Spinal cord (tissue), 10 donors: ENCODE data around the gene VPS35L. TPM values are rescaled to one million over a fixed set of nuclear protein-coding genes. Genes with fewer than 3 reads are reported as not detected.

Experiments used
- DNase-seq, 6 donors: peaks; one replicate each; pipeline versions ENCODE4 v3.0.0 to v3.0.0-alpha.2; 2013 to 2015; ENCODE audit warnings: low spot score in 6 of 6, low read depth in 4 of 6
- H3K27ac ChIP-seq: one replicate; pipeline ENCODE4 v1.5.1; 2013; ENCODE audit warnings: low read depth, low read length, control low read depth
- H3K27me3 ChIP-seq: one replicate; pipeline ENCODE4 v1.6.1; 2013; ENCODE audit warnings: low read length; ENCODE audit not compliant: control insufficient read depth, insufficient read depth
- H3K36me3 ChIP-seq: one replicate; pipeline ENCODE4 v1.6.1; 2013; ENCODE audit warnings: low read length; ENCODE audit not compliant: control insufficient read depth, insufficient read depth
- H3K4me1 ChIP-seq: one replicate; pipeline ENCODE4 v1.6.1; 2013; ENCODE audit warnings: low read length; ENCODE audit not compliant: control insufficient read depth, insufficient read depth
- H3K4me3 ChIP-seq: one replicate; pipeline ENCODE4 v1.5.1; 2013; ENCODE audit warnings: low read depth, low read length, control low read depth
- H3K9me3 ChIP-seq: one replicate; pipeline ENCODE4 v1.6.1; 2013; ENCODE audit warnings: low read length; ENCODE audit not compliant: control insufficient read depth, insufficient read depth
- WGBS: methylation state at CpG from one replicate; pipeline ENCODE4 v1.1.5; 2013; ENCODE audit warnings: missing lambda C conversion rate; ENCODE audit not compliant: insufficient coverage; 5-methylcytosine and 5-hydroxymethylcytosine counted together
- polyA plus RNA-seq, 2 donors: library from polyadenylated mRNA; unstranded; fragments of 120-200 nt; gene quantifications; one replicate each; pipeline ENCODE4 v1.2.1, GENCODE V29; 2013; ENCODE audit not compliant: insufficient read length in 2 of 2
- total RNA-seq, 2 donors: library from RNA; depleted of rRNA in 1 of 2; stranded (reverse); fragments of 120-200 nt in 1 of 2; fragments of >200 nt in 1 of 2; gene quantifications; one replicate each; pipeline versions ENCODE4 v1.2.3 to v1.2.4, GENCODE V29; 2013 to 2014
- donor health status: healthy.

The VPS35L gene
- total and polyA plus RNA-seq, 4 donors = 58.1 to 67.3 (median 63.8) TPM

GRCh38 chr16:19681637-19682036 is 126.1 kb downstream of the VPS35L start:
- no peak for DNase-seq
- Histone ChIP-seq H3K4me1 (peaks cover 7% of the 10 kb centered on the region), H3K36me3 (peaks cover 46% of the 10 kb centered on the region), H3K27ac (no peak overlapping the region), H3K4me3 (no peak overlapping the region), H3K9me3 (no peaks in the 10 kb centered on the region), H3K27me3 (no peaks in the 10 kb centered on the region)
- 92% methylated on average over 5 of the region's 12 CpGs for WGBS

- Histone ChIP-seq H3K36me3 (peaks cover 56% of the 10 kb centered on the region), H3K27ac (no peak overlapping the region), H3K4me3 (no peak overlapping the region), H3K27me3 (no peaks in the 10 kb centered on the region), H3K4me1 (peaks cover 15% of the 10 kb centered on the region), H3K9me3 (no peaks in the 10 kb centered on the region)
- 98% methylated on average over 5 of the region's 6 CpGs for WGBS
- DNase-seq = no peak
These were observed 128.1 kb downstream of the VPS35L start for GRCh38 chr16:19683453-19684236.

DNA sequence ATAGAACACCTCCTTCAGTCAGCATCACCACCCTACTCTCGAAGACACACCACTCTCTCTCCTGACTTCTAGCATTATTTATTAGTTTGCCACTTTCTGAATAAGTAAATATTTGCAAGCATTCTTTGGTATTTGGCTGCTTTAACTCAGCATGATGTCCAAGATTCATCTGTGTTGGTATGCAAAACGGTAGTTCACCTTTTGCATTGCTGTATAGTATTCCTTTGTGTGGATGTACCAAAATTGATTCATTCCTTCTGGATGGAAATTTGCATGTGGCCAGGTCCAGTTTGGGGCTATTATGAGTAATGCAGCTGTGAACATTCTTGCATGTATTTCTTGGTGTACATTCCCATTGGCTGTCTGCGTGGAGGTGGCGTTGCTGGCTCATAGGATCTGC is 129.7 kb downstream of the VPS35L start:
- 98% methylated on average over 3 of the region's 4 CpGs for WGBS
- Histone ChIP-seq H3K36me3 (peaks cover 61% of the 10 kb centered on the region), H3K27ac (no peak overlapping the region), H3K27me3 (no peaks in the 10 kb centered on the region), H3K4me1 (peaks cover 15% of the 10 kb centered on the region), H3K4me3 (no peak overlapping the region), H3K9me3 (no peaks in the 10 kb centered on the region)
- DNase-seq = no peak

GRCh38 chr16:19687279-19687678 is 131.8 kb downstream of the VPS35L start:
- 50% methylated on average over 6 of the region's 7 CpGs for WGBS
- H3K36me3 ChIP-seq = peaks cover 60% of the 10 kb centered on the region

GRCh38 chr16:19688396-19689024 is 133.0 kb downstream of the VPS35L start:
- H3K27ac ChIP-seq = no peak overlapping the region
- 88% methylated on average over 17 of the region's 18 CpGs for WGBS
- no peak for DNase-seq

More at GRCh38 chr16:19687279-19687678, 131.8 kb downstream of the VPS35L start:
- H3K27me3 ChIP-seq = no peaks in the 10 kb centered on the region
- DNase-seq = peak in 1 of 6 donors; percentile 31
- H3K4me3 ChIP-seq = no peak overlapping the region
- H3K9me3 ChIP-seq = no peaks in the 10 kb centered on the region
- H3K27ac ChIP-seq = no peak overlapping the region
- peaks cover 16% of the 10 kb centered on the region for H3K4me1 ChIP-seq

DNA sequence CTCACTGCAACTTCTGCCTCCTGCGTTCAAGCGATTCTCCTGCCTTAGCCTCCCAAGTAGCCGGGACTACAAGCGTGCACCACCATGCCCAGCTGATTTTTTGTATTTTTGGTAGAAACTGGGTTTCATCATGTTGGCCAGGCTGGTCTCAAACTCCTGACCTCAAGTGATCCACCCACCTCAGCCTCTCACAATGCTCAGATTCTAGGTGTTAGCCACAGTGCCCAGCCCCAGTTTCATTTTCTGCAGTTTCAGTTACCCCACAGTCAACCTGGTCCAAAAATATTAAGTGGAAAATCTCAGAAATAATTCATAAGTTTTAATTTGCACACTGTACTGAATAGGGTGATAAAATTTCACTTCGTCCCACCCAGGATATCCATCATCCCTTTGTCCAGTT is 133.8 kb downstream of the VPS35L start:
- Histone ChIP-seq H3K27ac (no peak overlapping the region), H3K4me1 (peaks cover 16% of the 10 kb centered on the region), H3K4me3 (no peak overlapping the region), H3K9me3 (no peaks in the 10 kb centered on the region), H3K27me3 (no peaks in the 10 kb centered on the region), H3K36me3 (peaks cover 54% of the 10 kb centered on the region)
- no peak for DNase-seq
- WGBS = 100% methylated on average over 2 of the region's 5 CpGs

More at GRCh38 chr16:19688396-19689024, 133.0 kb downstream of the VPS35L start:
- Histone ChIP-seq H3K9me3 (no peaks in the 10 kb centered on the region), H3K36me3 (peaks cover 58% of the 10 kb centered on the region), H3K27me3 (no peaks in the 10 kb centered on the region), H3K4me1 (peaks cover 16% of the 10 kb centered on the region), H3K4me3 (no peak overlapping the region)

- Histone ChIP-seq H3K4me3 (no peak overlapping the region), H3K9me3 (no peaks in the 10 kb centered on the region), H3K4me1 (peaks cover 16% of the 10 kb centered on the region), H3K27me3 (no peaks in the 10 kb centered on the region), H3K36me3 (peaks cover 50% of the 10 kb centered on the region), H3K27ac (no peak overlapping the region)
- peak in 1 of 6 donors; percentile 25 for DNase-seq
- WGBS = 63% methylated on average over 3 of the region's 4 CpGs
These were observed 134.7 kb downstream of the VPS35L start for GRCh38 chr16:19690196-19690595.

DNA sequence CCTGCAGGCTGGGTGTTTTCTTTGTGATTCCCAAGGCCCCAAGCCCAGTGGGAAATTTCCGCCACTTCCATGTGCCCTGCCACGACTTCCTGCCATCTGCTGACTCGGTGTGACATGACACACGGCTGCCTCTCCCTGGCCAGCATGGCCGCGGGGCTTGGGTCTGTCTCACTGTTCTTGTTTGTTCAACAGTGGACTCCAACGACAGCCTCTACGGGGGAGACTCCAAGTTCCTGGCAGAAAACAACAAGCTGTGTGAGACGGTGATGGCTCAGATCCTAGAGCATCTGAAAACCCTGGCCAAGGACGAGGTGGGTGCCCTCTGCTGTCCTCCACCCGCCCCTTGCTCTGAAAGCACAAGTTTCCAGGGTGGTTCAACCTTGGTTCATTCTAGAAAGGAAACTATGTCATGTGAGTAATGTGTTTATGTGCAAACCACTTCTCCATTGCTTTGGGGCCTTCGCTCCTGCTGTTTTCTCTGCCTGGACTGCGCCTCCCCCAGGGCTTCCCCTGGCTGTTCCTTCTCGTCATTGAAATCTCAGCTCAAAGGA is 135.7 kb downstream of the VPS35L start:
- H3K4me1 ChIP-seq = peaks cover 21% of the 10 kb centered on the region
- H3K4me3 ChIP-seq = no peak overlapping the region
- DNase-seq = peak in 1 of 6 donors; percentile 66
- H3K9me3 ChIP-seq = no peaks in the 10 kb centered on the region
- H3K27me3 ChIP-seq = no peaks in the 10 kb centered on the region
- H3K36me3 ChIP-seq = peaks cover 50% of the 10 kb centered on the region
- H3K27ac ChIP-seq = peak overlapping the region; percentile 45
- WGBS = 69% methylated on average over 14 of the region's 14 CpGs

GRCh38 chr16:19694989-19695388 is 139.5 kb downstream of the VPS35L start:
- H3K27ac ChIP-seq = no peak overlapping the region
- H3K9me3 ChIP-seq = no peaks in the 10 kb centered on the region
- DNase-seq = no peak
- H3K27me3 ChIP-seq = no peaks in the 10 kb centered on the region
- no peak overlapping the region for H3K4me3 ChIP-seq
- H3K36me3 ChIP-seq = peaks cover 57% of the 10 kb centered on the region
- H3K4me1 ChIP-seq = peaks cover 28% of the 10 kb centered on the region
- WGBS = 100% methylated on average over 5 of the region's 8 CpGs
